Measurements from ENCODE around the gene SCAPER.
A peak's percentile ranks its signal among the peaks of the same experiment; 100 is the strongest.
"Not testable (repeated sequence)": the region's sequence is repeated elsewhere in the genome, so short reads cannot be mapped to it uniquely, and the experiment has no call there.

Gene SCAPER

DNA sequence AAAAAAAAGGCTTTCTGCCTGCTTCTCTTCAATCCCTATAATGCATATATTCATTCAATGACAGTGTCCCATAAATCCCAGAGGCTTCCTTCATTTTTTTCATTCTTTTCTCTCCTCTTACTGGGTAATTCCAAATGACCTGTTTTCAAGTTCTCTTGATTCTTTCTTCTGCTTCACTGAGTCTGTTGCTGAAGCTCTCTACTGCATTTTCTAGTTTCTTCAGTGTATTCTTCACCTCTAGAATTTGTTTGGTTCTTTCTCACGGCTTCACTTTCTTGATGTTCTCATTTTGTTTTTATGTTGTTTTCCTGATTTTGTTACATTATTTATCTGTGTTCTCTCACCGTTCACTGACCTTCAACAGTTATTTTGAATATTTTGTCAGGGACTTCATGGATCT lies 141.6 kb downstream of the SCAPER start:
- DNase-seq: no peak

GRCh38 chr15:76756381-76756780 lies 148.8 kb downstream of the SCAPER start:
- peak; percentile 28 for DNase-seq

DNA sequence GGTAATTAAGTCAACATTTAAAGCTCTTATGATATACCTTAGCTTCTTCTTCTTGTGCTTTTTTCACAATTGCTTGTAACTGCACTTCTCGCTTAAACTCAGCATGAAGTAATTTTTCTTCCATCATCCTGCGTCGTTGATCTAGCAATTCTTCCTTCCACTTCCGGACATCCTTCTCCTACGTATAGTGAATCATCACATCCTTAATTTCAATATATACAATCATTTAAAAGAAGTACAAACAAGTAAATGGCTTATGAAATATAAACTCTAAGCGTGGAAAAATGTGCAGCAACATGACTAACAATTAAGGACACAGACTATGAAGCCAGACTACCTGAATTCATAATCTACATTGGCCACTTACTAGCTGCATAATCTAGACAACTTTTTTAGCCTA lies 151.4 kb downstream of the SCAPER start:
- DNase-seq: no peak

DNA sequence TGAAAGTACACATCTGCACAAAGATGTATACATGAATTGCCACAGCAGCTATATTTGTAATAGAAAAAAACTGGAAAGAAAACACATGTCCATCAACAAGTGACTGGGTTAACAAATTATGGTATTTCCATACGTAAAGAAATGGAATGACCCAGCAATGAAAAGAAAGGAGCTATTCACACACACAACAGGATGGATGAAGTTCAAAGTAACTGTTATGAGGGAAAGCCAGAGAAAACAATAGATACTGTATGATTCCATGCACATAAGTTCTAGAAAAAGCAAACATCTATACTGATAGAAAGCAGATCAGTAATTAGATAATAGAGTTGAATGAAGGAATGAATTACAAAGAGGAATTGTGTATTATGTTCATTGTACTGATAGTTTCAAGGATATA lies 152.0 kb downstream of the SCAPER start:
- DNase-seq: no peak

DNA sequence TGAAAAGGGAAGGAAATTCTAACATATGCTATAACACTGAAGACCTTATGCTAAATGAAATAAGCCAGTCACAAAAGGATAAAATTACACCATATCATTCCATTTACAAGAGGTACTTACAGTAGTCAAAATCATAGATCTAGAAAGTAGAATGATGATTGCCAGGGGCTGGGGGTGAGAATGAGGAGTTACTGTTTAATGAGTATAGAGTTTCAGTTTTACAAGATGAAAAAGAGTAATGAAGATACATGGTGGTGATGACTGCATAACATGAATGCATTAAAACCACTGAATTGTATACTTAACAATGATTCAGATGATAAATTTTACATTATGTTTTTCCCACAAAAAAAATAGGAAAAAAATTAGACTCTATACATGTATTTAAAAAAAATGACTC lies 152.6 kb downstream of the SCAPER start:
- DNase-seq: no peak

- DNase-seq: no peak
Observed at GRCh38 chr15:76737573-76737972, 167.6 kb downstream of the SCAPER start.

DNA sequence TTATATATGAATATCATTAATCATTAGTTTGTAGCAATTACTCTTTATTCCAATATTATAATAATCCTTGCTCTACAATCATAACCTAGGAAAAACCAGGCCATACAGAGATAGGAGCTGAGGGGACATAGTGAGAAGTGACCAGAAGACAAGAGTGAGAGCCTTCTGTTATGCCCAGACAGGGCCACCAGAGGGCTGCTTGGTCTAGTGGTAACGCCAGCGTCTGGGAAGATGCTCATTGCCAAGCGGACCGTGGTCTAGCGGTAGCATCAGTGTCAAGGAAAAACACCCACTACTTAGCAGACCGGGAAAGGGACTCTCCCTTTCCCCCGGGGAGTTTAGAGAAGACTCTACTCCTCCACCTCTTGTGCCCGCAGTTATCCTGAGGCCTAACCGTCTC lies 172.8 kb downstream of the SCAPER start:
- not testable (repeated sequence) for DNase-seq

DNA sequence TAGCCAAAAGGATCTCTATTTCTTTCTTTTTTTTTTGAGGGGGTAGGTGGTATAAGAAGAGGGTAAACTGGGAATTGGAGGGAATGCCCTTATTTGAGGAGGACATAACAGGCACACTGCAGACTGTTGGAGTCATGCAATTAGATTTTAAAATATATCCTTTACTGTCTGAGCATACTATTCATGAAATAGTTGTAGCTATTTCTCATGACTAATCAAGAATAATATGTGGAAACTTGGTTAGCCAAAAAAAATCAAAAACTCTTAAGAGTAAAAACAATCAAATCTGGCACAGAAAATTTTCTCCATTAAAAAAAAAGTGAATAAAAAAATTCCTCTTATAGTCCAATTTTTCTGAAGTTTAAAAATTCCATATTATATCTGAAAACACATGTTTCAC lies 174.9 kb downstream of the SCAPER start:
- DNase-seq: no peak

GRCh38 chr15:76718863-76719262 lies 186.3 kb downstream of the SCAPER start:
- DNase-seq: no peak

DNA sequence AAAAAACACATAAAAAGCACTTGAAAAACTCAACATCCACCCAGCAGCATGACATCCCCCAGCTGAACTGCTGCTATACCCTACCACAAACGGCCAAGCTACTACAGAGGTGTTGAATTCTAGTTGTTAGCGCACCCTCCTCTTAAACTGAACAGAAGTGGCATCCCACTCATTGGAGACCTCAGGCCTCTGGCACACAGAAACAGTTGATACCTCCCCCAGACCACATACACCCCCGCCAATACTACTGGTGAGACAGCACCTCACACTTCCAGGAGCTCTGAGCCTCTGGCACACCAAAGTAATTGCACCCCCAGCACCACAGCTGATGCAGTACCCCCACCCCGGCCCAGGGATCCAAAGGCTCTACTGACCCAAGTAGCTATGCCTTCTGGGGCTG lies 190.2 kb downstream of the SCAPER start:
- no peak for DNase-seq

DNA sequence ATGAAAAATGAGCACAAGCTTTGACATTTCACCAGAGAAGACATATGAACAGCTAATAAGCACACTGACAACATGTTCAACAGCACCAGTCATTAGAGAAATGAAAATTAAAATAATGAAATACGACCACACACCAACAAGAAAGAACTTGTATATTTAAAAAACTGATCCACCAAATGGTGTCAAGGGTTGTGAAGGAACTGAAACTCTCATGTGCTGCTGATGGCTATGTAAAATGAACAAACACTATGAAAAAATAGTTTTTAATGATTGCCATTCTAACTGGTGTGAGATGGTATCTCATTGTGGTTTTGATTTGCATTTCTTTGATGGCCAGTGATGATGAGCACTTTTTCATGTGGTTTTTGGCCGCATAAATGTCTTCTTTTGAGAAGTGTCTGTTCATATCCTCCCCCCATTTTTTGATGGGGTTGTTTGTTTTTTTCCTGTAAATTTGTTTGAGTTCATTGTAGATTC lies 193.8 kb downstream of the SCAPER start:
- no peak for DNase-seq

DNA sequence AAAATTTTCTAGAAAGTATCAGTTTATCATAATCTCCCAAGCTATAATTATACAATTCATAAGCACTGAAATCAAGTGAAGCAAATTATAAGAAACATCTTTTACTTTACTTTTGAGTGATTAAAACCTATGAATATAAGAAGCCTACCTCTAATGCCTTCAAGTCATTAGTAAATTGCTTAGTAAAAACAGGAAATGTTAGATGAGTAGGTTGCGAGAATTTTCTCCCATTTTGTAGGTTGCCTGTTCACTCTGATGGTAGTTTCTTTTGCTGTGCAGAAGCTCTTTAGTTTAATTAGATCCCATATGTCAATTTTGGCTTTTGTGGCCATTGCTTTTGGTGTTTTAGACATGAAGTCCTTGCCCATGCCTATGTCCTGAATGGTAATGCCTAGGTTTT lies 201.1 kb downstream of the SCAPER start:
- DNase-seq: not testable (repeated sequence)

DNA sequence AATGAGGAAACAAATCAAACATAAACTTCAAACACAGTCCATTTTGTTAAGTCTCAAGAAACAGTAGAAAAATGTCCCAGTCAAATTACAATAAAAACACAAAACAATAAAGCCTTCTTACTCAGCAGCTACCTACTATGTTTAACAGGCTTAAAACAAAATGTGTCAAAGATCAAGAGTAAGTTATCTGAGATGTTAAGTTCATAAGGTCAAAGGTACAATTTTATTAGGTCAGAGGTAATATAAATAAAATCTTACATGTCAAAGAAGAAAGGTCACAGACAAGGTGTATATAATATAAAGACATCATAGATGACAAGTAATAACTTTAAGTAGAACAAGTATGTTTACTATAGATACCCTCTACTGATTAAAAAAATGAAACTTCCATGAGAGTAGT lies 208.3 kb downstream of the SCAPER start:
- no peak for DNase-seq

DNA sequence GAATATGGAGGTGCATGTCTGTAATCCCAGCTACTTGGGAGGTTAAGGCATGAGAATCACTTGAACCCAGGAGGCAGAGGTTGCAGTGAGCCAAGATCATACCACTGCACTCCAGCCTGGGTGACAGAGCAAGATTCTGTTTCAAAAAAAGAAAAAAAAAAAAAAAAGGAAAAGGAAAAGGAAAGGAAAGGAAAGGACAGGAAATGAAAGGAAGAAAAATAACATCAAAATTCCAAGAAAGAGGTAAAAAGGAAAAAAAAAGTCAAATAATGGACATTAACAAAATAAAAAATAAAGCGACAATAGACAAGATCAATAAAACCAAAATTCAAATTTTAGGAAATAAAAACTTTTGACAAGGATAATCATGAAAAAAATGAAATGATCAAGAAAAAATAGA lies 212.6 kb downstream of the SCAPER start:
- DNase-seq: not testable (repeated sequence)

- not testable (repeated sequence) for DNase-seq
Observed at GRCh38 chr15:76687592-76687991, 217.5 kb downstream of the SCAPER start.

GRCh38 chr15:76684002-76684401 lies 221.1 kb downstream of the SCAPER start:
- no peak for DNase-seq

GRCh38 chr15:76682833-76683232 lies 222.3 kb downstream of the SCAPER start:
- no peak for DNase-seq

DNA sequence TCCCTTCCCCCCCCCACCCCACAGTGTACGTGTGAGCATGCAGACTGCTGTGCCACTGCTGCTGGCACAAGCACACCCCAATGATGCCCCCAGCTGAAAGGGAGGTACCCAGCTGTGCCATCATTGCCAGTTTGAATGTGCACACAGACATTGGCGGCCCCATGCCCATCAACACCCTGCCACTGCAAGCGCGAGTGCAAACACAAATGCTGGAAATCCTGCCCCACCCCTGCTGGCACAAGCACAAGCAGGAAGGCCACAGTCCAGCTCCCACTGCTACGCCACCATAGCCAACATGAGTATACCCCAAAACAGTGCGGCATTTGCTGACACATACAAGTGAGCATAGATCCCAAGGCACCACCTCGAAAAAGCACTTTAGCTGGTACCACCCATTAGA lies 222.9 kb downstream of the SCAPER start:
- no peak for DNase-seq

- no peak for DNase-seq
Observed at GRCh38 chr15:76678766-76679165, 226.4 kb downstream of the SCAPER start.

DNA sequence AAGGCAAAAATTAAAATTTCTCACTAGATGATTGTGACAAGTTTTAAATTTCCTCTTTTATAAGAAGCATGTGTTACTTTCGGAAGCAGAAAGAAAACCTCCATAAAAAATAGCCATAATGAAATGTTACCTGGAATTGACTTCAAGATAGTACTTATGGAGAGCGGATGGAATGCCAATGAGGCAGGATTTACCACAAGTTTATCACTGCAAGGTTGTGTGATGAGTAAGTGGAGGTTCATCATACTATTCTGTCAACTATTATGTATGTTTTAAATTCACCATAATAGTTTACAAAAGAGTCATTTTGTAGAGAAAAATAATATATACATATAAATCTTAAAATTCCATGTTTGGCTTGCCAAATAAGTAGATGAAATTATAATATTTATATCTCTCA lies 230.3 kb downstream of the SCAPER start:
- DNase-seq: peak; percentile 68

- no peak for DNase-seq
Observed at GRCh38 chr15:76669521-76670207, 235.5 kb downstream of the SCAPER start.

GRCh38 chr15:76668900-76669299 lies 236.2 kb downstream of the SCAPER start:
- DNase-seq: no peak

GRCh38 chr15:76667943-76668715 lies 237.0 kb downstream of the SCAPER start:
- no peak for DNase-seq

- no peak for DNase-seq
Observed at GRCh38 chr15:76664895-76665294, 240.2 kb downstream of the SCAPER start.

GRCh38 chr15:76664411-76664810 lies 240.7 kb downstream of the SCAPER start:
- no peak for DNase-seq

Measured in NCI-H226 (cell line).